ENCODE measurements around the gene CFAP69.

- TF ChIP-seq CTCF (conservative IDR thresholded peaks at IDR 0.05; ENCODE audit: low read depth in 2 of 2), result no peak
- TF ChIP-seq POLR2AphosphoS5 (IDR thresholded peaks at IDR 0.05; ENCODE audit: low read depth), result no peak
- TF ChIP-seq NANOG (IDR thresholded peaks at IDR 0.05; ENCODE audit: borderline replicate concordance), result no peak
- TF ChIP-seq EZH2 (IDR thresholded peaks at IDR 0.05; ENCODE audit: low read depth, unreplicated experiment), result no peak
- no peak for TF ChIP-seq JUNB (IDR thresholded peaks at IDR 0.05; ENCODE audit: unreplicated experiment)
Measured at GRCh38 chr7:90276033-90276728, 31.2 kb downstream of the CFAP69 start.

Data from GM23338 (cell line).